Type B pancreatic cell (in vitro differentiated cells): ENCODE results near the gene VPS37B. TPM values are rescaled to one million over a fixed set of nuclear protein-coding genes. Genes with fewer than 3 reads are reported as not detected.

Experiments used
- DNase-seq: peaks from one replicate; pipeline ENCODE4 v3.0.0; 2021; ENCODE audit warnings: mixed read lengths; ENCODE audit not compliant: unreplicated experiment; ENCODE audit errors: extremely low spot score
- H3K27ac Mint-ChIP-seq: 2 replicates; pipeline ENCODE4 v1.8.0; 2021; ENCODE audit warnings: mild to moderate bottlenecking, mixed read lengths
- H3K27me3 Mint-ChIP-seq: 2 replicates; pipeline ENCODE4 v1.8.0; 2021; ENCODE audit warnings: mixed read lengths
- H3K36me3 Mint-ChIP-seq: 2 replicates; pipeline ENCODE4 v1.8.0; 2021; ENCODE audit warnings: mixed read lengths
- H3K4me1 Mint-ChIP-seq: one replicate; pipeline ENCODE4 v1.8.0; 2021; ENCODE audit warnings: mixed read lengths; ENCODE audit not compliant: unreplicated experiment
- H3K4me3 Mint-ChIP-seq: 2 replicates; pipeline ENCODE4 v1.8.0; 2021; ENCODE audit warnings: mild to moderate bottlenecking, mixed read lengths
- H3K9me3 Mint-ChIP-seq: 2 replicates; pipeline ENCODE4 v1.8.0; 2021; ENCODE audit warnings: mixed read lengths
- CTCF ChIP-seq: fragments of 200-600 bp; sonication (generic); conservative IDR thresholded peaks from 2 replicates; pipeline ENCODE4 v1.5.0; 2021; ENCODE audit warnings: antibody characterized with exemption, mild to moderate bottlenecking
- total RNA-seq: library from RNA; stranded (reverse); gene quantifications from 2 replicates; pipeline ENCODE4 v1.2.1, GENCODE V29; 2021; ENCODE audit warnings: low replicate concordance

VPS37B gene
- total RNA-seq, 1 donor from 2014 or later: 32.4 TPM

- H3K4me1 Mint-ChIP-seq: no peaks in the 10 kb centered on the region
- no peak overlapping the region for H3K4me3 Mint-ChIP-seq
- no peaks in the 10 kb centered on the region for H3K9me3 Mint-ChIP-seq
- no peak overlapping the region for H3K27ac Mint-ChIP-seq
- TF ChIP-seq CTCF: no peak
- no peak for DNase-seq
- no peaks in the 10 kb centered on the region for H3K27me3 Mint-ChIP-seq
- H3K36me3 Mint-ChIP-seq: no peaks in the 10 kb centered on the region
Measured at GRCh38 chr12:122929148-122929538, 33.2 kb upstream of the VPS37B start.

DNA sequence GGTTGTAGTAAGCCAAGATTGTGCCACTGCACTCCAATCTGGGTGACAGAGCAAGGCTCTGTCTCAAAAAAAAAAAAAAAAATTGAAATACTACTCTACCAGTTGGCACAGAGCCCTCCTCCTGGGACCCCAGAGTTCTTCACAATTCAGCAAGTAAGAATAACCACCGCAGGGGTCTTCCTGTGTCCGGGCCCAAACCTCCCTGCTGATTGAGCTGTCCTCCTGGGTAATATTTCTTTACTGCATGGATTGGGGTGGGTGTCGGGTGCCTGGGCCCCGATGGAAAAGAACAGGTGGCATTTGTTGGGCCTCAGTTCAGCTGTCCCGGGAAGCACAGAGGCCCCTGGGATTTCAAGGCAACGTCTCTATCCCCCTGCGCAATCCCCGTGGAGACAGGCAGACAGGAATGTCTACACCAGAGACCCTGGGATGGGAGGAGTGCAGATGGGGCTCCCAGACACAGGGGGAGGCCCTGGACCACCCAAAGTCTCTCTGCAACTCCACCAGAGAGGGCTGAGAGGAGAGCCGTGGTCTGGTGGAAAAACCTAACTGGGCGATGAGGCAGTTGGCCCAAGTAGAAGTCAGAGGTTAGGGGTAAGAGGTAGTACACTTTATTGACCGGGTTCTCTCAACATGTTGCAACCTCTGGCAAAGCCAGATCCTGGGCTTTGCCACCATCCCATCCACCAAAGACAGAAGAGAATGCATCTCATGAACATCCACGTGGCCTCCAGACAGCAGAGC is 32.7 kb upstream of the VPS37B start:
- Mint-ChIP-seq H3K36me3 (no peaks in the 10 kb centered on the region), H3K4me3 (no peak overlapping the region), H3K27me3 (no peaks in the 10 kb centered on the region), H3K4me1 (no peaks in the 10 kb centered on the region), H3K27ac (no peak overlapping the region), H3K9me3 (no peaks in the 10 kb centered on the region)
- TF ChIP-seq CTCF: no peak
- DNase-seq: no peak

GRCh38 chr12:122927756-122928403 is 32.0 kb upstream of the VPS37B start:
- no peak for TF ChIP-seq CTCF
- Mint-ChIP-seq H3K27me3 (no peaks in the 10 kb centered on the region), H3K4me1 (no peaks in the 10 kb centered on the region), H3K4me3 (no peak overlapping the region), H3K9me3 (no peaks in the 10 kb centered on the region), H3K36me3 (no peaks in the 10 kb centered on the region), H3K27ac (no peak overlapping the region)
- no peak for DNase-seq

- no peak for TF ChIP-seq CTCF
- H3K27me3 Mint-ChIP-seq: no peaks in the 10 kb centered on the region
- no peak for DNase-seq
- H3K4me3 Mint-ChIP-seq: no peak overlapping the region
- no peak overlapping the region for H3K27ac Mint-ChIP-seq
- H3K4me1 Mint-ChIP-seq: peaks cover 3% of the 10 kb centered on the region
- no peaks in the 10 kb centered on the region for H3K9me3 Mint-ChIP-seq
- no peaks in the 10 kb centered on the region for H3K36me3 Mint-ChIP-seq
Measured at GRCh38 chr12:122921917-122922316, 26.0 kb upstream of the VPS37B start.

DNA sequence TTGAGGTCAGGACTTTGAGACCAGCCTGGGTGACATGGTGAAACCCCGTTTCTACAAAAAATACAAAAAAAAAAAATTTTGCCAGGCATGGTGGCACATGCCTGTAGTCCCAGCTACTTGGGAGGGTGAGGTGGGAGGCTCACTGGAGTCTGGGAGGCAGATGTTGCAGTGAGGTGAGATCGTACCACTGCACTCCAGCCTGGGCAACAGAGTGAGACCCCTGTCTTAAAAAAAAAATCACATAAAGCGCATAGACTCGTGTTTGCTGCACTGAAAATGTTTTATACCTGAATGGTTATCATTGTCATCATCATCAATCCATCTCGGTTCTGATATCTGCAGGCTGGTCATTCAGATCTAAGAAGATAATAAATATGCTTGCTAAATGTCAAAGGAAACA is 24.8 kb upstream of the VPS37B start:
- peaks cover 3% of the 10 kb centered on the region for H3K4me1 Mint-ChIP-seq
- TF ChIP-seq CTCF: no peak
- no peaks in the 10 kb centered on the region for H3K27me3 Mint-ChIP-seq
- no peak overlapping the region for H3K4me3 Mint-ChIP-seq
- H3K36me3 Mint-ChIP-seq: no peaks in the 10 kb centered on the region
- H3K27ac Mint-ChIP-seq: no peak overlapping the region
- H3K9me3 Mint-ChIP-seq: no peaks in the 10 kb centered on the region
- no peak for DNase-seq
